SIG-M5 (cell line): Measurements from ENCODE around the gene CA9.

Experiments
- DNase-seq: peaks from one replicate; lab custom pipeline; 2025; lab: John Stamatoyannopoulos, UW

Gene CA9

DNA sequence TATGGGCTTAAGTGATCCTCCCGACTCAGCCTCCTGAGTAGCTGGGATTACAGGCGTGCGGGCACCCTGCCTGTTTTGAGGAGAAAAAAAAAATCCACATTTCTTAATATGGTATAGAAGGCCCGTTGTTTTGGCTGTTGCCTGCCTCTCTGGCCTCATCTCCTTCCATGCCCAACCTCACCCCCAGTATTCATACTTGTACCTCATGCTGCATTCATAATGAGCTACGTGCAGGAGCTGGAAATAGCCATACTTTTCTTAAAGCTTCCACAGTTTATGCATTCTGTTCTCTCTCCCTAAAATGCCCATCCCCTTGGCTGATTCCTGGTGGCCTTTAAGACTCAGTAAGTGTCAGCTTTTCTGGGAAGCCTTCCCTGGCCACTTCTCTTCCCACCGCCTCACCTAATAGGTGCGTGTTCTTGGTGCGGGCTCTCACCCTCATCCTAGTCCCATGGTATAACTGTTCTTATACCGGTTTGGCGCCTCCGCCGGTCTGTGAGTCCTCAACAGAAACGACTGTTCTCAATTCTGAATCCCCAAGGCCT is 18.1 kb downstream of the CA9 start:
- DNase-seq: no peak

DNA sequence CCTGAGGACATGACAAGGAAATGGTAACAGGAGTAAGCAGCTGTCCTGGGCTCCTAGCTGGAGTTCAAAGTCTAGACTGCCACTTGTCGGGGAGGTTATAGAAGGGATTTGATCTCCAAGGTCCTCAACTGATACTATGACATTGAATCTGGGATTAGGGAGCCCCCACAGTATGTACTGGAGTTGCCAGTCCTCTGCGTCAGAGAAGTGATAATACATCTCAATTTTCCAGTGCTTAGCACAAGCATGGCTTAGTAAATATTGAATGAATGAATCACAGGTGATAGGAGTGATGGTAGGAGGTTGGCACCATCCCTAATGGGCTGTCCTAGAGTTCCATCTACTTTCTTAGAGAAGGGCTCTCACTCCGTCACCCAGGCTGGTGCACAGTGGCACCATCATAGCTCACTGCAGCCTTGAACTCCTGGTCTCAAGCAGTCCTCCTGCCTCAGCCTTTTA is 22.2 kb downstream of the CA9 start:
- no peak for DNase-seq

DNA sequence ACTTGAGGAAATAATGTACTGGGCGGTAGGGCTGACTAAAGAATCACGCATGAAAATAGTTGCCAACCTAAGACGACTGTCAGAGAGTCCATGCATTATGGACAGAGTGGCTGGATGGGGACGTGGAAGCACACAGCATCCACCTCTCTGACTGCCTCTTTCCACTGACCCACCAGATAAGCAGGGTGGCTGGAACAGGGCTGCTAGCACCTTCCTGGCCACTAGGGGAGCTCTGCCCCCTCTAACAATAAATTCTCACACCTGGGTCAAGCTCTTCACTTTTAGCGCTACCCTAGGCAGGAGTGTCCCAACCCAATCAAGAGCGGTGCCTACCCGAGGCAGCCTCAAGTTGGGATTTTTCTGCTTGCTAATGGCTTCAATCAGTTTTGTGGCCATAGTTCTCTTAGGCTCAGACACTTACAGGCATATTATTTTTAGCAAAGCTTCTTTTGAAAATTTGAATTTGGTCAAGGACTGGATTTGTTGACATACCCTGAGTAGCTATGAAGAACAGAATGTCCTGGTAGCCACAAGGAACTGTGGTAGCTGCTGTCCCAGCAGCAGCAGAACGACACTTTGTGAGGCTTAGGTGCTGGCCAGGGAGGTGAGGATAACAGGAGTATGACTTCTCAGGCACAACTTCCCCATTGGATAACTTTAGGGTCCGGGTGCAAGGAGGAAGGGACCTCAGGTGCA is 22.9 kb downstream of the CA9 start:
- DNase-seq: no peak

DNA sequence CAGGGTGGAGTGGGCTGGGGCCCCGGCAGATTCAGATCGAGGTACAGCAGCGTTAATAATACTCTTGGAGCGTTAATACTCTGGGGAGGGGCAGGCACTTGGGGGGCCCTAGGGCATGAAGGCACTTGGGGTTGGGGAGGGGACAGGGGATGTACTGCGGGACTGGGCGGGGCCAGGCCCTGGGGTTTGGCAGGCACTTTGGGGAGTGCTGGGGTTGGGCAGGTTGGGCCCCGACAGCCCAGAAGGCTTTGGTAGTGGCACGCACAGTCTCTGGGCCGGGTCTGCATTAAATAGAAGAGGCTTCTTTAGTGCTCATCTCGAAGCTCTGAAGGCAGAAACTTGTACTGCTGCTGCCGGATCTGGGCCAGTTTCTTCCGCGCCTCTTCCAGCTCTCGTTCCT is 23.8 kb downstream of the CA9 start:
- DNase-seq: no peak

DNA sequence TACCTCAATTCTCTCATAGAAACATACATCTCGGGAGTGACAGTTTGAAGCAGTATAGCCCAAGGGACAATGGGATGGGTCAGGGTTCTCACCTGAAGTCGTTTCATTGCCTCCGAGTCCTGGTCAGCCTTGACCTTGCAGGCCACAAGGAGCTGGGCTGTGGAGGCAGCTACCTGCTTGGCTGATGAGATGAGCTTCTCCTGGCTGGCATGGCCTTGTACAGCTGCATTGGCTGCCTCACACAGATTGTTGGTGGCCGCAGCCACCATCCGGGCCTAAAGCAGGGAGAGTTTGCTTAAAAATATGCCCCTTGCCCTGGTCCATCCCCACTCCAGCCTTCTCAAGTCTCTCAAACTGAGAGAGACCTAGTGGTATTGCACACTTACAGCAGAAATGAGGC is 24.5 kb downstream of the CA9 start:
- DNase-seq: no peak

DNA sequence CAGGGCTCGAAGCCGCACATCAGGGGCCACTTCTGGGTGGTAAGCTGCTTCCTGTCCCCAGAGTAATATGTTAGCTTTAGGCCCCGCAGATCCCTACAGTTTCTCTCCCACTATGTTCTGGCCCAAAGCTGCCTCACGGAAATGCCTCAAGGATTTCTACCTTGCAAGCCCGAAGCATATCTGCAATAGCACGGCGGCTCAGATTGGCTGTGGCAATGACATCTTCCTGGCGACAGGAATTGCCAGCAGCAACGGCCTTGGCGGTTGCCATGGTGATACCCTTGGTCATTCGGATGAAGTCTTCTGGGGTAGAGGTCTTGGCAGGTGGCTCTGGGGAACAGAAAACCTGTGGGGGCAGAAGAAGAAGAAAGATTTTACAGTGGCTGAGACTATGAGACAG is 26.3 kb downstream of the CA9 start:
- DNase-seq: no peak

DNA sequence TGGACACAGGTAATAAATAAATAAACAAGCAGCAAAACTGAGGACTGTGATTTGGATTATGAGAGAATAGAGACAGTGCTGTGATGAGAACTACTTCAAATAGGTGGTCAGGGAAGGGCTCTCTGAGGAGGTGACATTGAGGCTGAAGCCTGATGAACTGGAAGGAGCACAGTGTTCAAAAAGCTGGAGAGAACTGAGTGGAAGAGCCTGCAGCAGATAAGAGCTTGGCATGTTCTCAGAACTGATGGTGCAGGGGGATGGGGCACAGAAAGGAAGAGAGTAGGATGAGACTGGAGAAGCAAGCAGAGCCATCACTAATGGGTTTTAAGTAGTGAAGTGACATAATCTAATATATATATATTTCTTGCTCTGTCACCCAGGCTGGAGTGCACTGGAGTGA is 27.2 kb downstream of the CA9 start:
- DNase-seq: no peak

DNA sequence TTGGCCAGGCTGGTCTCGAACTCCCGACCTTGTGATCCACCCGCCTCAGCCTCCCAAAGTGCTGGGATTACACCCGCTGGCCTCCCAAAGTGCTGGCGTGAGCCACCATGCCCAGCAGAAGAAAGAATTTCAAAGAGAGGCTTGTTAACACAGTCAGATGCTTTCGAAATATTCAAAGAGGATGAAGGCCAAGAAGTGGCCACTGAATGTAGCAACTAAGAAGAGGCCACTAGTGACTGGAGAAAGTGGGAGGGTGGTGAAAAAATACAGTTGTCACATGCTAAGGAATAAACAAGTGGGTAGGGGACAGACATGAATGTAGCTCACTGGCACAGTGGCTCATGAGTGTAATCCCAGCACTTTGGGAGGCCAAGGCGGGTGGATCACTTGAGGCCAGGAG is 29.0 kb downstream of the CA9 start:
- DNase-seq: no peak

DNA sequence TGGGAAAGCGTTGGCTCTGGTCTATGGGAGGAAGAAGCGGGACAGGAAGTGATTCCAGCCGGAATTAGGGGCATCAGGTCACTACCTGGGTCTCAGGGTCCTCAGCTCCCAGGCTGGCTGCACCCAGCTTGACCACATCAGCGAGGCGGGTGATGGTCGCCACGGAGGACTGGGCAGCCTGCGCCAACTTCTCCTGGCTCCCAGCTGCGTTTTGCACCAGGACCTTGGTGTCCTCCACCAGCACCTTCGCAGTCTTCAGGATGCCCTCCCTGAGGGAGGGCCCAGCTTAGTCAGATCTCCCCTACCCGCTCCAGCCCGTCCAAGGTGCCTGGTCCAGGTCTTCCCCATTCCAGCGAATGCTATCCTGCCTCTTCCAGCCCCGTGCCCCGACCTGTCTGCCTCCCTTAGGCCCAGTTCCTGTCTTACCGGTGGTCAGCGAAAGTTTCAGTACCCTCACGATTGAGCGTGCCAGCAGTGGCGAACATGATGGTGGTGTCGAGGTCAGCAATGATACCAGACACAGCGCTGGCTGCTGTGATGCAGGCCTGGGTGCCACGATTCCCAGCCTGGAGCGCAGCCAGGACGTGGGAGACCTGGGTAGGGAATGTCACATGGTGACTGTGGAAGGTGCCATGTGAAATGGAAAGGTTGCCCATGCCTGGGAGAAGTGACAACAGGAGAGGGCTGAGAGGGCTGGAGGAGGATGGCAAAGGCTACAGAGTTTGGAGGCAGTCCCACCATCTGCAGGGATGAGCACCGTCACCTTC is 30.4 kb downstream of the CA9 start:
- no peak for DNase-seq

DNA sequence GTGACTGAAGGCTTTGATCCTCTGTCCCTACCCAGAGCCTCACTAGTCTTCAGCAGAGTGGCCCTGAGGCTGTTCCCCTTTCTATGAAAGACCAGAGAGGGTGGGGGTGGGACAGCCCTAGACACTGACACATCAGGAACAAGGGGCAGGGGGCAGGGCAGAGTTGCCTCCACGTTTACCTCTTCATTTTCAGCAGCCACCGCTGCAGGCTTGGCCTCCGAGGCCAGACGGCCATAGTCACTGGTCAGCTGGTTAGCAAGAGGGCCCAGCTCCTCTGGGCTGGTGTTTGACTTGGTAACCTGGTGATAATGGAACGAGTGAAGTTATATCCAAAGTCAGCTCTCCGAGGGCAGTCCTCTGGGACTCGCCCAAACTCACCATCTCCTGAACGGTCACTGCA is 31.6 kb downstream of the CA9 start:
- DNase-seq: no peak

DNA sequence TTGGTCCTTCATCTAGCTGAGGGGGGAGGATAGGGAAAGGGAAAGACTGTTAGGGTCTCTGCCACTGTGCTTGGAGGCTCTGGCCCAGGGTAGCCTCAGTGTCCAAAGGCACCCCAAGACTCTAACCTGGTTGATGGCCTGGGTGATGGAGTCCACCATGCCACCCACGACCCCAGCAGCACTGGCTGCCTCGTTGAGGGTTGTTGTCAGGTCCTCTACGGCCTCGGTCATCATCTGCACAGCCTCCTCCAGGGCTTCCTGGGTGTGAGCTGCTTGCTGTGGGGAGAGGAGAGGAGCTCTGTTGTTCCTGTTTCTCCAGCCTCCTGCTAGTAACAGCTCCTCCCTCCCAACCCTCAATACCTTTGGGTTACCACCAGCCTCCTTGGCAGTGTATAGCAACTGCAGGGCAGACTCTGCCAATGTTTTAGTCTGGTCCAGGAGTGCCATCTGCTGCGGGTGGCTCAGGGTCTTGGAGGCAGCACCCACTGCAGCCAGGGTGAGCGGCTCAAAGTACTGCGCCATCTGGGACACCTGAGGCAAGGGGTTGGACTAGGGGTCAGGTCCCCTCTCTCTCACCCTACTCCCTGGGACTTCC is 32.2 kb downstream of the CA9 start:
- DNase-seq: no peak

DNA sequence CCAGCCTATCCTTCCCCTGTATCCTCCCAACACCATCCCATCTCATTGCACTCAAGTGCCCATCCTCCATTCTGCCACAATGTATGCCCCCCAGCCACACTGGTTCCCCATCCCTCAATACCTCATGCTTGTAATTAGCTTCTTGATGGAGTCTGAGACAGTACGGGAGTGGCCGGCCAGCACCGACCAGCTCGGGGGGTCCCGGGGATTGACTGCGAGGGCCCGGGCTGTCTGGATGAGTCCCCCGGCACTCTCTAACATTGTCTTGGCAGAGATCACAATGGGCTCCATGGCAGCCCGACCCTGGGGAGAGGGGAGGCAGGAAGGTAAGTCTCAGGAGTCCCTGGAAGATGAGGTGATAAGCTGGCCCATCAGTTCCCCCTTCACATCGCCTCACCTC is 33.2 kb downstream of the CA9 start:
- no peak for DNase-seq

DNA sequence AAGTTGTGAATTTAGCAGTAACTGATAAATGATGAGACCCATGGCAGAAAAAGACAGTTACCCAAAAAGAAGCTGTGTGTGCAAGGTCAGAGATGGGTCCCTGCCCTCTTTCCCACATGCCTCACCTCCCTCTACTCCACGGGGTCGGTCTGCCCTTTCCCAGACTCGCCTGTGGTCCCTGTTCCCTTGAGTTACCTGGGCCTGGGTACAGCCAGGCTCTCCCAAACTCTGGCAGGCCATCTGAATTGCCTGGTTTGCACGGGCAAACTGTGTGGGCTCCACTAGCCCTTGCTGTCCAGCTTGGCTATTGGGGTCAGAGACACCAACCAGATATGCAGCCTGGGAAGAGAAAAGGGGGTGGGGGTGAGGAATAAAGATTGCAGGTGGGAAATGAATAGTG is 34.4 kb downstream of the CA9 start:
- no peak for DNase-seq

DNA sequence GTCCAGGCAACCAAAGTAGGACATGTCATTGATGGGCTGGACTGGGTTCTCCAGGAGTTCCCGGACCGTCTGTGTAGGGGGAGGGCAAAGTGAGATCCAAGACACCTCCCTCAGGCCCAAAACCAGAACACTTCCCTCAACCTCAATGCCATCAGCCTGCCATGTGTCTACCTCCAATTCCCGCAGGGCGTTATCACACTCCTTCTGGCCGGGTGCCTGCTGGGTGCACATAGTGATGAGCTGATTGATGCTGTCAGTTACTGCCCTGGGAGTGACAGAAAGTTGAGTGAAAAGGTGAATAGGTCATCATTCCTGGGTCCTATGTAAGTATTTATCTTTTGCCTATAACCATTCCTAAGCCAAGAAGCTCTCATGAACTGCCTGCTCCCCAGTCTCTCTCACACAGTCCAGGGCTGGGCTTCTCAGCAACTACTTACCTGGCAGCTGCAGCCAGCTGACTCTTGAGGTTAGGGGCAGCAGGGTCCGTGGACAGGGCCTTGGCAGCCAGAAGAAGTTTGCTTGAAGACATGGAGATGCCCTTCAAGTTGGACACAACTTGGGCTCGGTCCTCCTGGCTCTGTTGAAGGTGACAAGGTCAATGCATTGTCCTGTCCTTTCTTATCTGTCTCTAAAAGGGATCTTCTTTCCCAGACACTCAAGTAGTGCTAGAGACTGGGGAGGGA is 37.2 kb downstream of the CA9 start:
- no peak for DNase-seq

DNA sequence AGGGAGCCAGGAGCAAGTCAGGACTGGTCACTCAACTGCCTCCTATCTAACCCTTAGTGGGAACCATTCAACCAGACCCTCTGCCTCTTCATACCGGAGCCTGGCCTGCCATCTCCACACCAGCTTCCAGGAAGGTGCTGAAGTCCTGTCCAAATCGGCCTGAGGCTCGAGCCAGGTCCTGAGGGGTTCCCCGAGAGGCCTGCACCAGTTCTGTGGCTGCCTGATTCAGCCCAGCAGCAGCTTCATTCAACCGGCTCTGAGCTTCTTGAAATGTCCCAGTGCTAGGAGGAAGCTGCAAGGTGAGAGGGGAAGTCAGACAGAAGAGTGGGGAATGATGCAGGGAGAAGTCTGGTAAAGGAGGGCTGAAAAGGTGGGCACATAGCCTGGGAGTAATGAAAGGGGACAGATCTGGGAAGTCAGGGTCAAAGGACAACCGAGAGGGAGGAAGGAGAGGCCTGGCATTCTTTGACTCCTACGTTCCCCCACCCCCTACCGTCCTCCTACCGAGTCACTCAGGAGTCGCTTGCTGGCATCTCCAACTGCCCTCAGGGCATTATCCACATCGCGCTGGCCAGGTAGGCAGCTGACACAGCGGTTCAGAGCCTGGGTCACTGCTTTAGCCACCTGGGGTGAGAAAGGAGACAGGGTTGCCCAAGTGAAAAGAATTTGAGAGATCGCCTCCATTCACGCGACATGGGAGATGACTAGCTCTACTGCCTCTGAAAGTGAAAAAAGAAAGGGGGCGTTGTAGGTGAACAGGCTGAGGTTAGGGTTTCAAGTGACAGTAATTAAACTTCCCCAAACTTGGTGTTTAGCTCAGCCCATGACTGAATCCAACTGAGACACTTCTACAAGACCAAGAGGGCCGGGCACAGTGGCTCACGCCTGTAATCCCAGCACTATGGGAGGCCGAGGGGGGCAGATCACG is 38.0 kb downstream of the CA9 start:
- no peak for DNase-seq

DNA sequence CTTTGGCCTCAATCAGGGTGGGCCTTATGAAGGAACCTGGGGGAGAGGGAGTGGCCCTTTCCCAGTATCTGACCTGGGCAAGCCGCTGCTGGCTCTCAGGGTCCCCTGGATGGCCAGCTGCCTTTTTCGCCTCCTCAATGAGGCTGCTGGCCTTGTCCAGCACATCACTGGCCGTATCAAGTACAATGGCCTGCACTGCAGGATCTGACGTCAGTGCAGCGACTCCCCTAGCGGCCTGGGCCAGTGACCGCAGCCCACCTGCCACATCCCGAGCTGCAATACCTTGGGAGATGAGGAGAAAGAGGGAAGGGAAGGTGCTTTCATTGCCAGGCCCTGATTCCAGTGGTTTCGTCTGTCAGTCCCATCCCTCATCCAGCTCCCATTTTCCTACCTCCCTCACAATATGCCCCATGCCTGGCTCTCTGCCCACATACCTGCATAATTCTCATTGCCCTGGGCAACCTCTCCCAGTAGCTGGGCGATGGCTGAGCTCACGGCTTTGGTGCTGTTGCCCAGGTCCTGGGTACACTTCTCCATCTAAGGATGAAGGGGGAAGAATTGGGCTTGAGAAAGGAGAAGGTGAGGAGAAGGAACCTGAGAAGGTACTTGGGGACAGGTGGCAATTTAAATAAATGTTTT is 39.2 kb downstream of the CA9 start:
- no peak for DNase-seq

DNA sequence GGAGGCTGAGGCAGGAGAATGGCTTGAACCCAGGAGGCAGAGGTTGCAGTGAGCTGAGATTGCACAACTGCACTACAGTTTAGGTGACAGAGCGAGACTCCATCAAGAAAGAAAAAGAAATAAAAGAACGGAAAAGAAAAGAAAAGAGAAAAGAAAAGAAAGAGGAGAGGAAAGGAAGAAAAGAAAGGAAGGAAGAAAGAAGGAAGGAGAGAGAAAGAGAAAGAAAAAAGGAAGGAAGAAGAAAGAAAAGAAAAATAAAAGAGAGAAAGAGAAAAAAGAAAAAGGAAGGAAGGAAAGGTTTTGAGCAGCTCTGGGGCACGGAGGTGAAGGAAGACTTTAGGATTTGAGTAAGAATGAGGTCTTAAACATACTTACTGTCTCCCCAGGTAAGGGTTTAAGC is 39.9 kb downstream of the CA9 start:
- no peak for DNase-seq

DNA sequence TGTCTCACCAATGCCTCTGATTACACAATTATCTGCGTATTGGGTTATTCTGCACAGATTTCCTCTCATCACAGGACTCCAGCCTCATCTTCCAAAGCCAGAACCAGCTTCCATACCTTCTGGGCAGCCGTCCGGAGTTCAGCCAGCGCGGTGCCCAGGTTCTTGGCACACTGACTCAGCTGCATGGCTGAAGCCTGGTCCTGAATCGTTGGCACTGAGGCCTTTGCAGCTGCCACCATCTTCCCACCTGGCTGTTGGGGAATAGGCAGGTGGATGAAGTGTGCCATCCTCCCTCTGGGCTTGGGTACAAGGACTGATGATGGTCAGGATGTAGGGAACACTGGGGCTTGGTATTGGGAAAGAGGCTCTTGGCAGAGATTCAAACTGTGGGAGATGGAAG is 40.4 kb downstream of the CA9 start:
- no peak for DNase-seq

DNA sequence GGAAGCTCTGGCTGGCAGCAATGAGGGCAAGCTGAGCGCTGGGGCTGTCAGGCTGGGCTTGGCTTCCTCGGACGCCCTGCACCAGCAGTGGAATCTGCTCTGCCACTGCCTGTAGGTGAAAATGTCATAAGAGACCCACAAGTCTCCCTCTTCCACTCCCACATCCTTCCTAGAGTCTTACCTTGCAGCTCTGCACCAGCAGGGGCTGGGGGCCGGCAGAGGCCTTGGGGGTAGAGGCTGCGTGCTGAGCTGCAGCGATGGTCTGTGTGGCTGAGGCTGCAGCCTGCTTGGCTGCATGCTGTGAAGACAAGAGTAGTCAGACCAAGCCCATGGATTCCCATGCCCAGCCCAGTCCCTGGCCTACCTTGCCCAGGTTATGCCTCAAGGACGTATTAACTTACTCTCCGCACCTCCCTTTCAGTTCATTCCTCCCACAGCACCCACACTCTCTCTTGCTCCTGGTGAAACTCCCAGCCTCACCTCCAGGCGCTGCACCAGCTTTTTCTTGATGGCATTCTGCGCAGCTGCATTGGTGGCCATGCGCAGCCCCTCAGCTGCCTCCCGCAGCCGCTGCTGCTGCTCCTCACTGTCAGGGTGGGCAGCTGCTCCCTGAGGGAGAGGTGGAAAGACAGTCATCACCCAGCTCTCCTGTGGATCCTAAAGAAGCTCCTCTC is 41.0 kb downstream of the CA9 start:
- DNase-seq: no peak

DNA sequence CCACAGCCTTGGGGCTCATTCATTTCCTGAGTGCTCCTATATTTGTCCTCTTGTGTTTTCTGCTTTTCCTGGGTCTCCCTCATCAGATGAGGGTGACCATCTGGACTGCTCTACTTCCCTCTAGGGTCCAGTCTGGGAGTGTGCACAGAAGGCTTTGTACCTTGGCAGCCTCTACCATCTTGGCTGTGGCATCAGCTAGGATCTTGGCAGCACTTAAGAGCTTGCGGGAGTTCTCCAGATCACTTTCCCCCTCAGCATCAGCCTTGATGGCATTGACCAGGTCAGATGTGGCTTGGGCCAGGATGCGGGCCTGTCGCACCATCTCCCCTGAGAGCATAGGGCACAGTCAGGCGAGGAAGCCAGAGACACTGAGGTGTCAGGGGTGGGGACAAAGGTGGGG is 42.5 kb downstream of the CA9 start:
- DNase-seq: no peak
